GM18870 (cell line): ENCODE data around the gene MCTP2.

Source experiments
- ATAC-seq: cut with Tn5 transposase; IDR thresholded peaks from one replicate; pipeline ENCODE4 v1.9.1; 2021; ENCODE audit warnings: moderate library complexity; ENCODE audit not compliant: unreplicated experiment

MCTP2 gene

GRCh38 chr15:94262201-94262600 lies 30.8 kb downstream of the MCTP2 start:
- ATAC-seq = no peak

- ATAC-seq = peak; percentile 84
Observed at GRCh38 chr15:94263341-94264273, 32.2 kb downstream of the MCTP2 start.

GRCh38 chr15:94265009-94265408 lies 33.6 kb downstream of the MCTP2 start:
- no peak for ATAC-seq

GRCh38 chr15:94265982-94266381 lies 34.6 kb downstream of the MCTP2 start:
- ATAC-seq = no peak

- ATAC-seq = no peak
Observed at GRCh38 chr15:94266789-94267188, 35.4 kb downstream of the MCTP2 start.

- ATAC-seq = no peak
Observed at GRCh38 chr15:94269954-94270353, 38.6 kb downstream of the MCTP2 start.

GRCh38 chr15:94270570-94270969 lies 39.2 kb downstream of the MCTP2 start:
- no peak for ATAC-seq

GRCh38 chr15:94272251-94272898 lies 41.0 kb downstream of the MCTP2 start:
- ATAC-seq = peak; percentile 85

GRCh38 chr15:94273826-94274225 lies 42.5 kb downstream of the MCTP2 start:
- no peak for ATAC-seq

GRCh38 chr15:94274745-94275144 lies 43.4 kb downstream of the MCTP2 start:
- no peak for ATAC-seq

GRCh38 chr15:94277485-94277884 lies 46.1 kb downstream of the MCTP2 start:
- no peak for ATAC-seq

GRCh38 chr15:94279736-94280135 lies 48.4 kb downstream of the MCTP2 start:
- ATAC-seq = no peak

- no peak for ATAC-seq
Observed at GRCh38 chr15:94280301-94280700, 48.9 kb downstream of the MCTP2 start.

- ATAC-seq = no peak
Observed at GRCh38 chr15:94282269-94283250, 51.2 kb downstream of the MCTP2 start.

- ATAC-seq = no peak
Observed at GRCh38 chr15:94286583-94286982, 55.2 kb downstream of the MCTP2 start.

GRCh38 chr15:94287794-94288246 lies 56.5 kb downstream of the MCTP2 start:
- ATAC-seq = peak; percentile 97

GRCh38 chr15:94290730-94291129 lies 59.4 kb downstream of the MCTP2 start:
- no peak for ATAC-seq

GRCh38 chr15:94293411-94294402 lies 62.3 kb downstream of the MCTP2 start:
- ATAC-seq = no peak

GRCh38 chr15:94294556-94294955 lies 63.2 kb downstream of the MCTP2 start:
- no peak for ATAC-seq

GRCh38 chr15:94295275-94295674 lies 63.9 kb downstream of the MCTP2 start:
- no peak for ATAC-seq
